Ishikawa (cell line): ENCODE data around the gene G6PC2.

ENCODE experiments used
- CREB1 ChIP-seq: IDR thresholded peaks from 2 replicates; pipeline ENCODE4 v1.6.1; 2012; ENCODE audit warnings: low read depth
- EP300 ChIP-seq: IDR thresholded peaks from 2 replicates; pipeline ENCODE4 v1.6.1; 2012; ENCODE audit warnings: borderline replicate concordance

- TF ChIP-seq EP300 (no peak), CREB1 (no peak)
Observed at GRCh38 chr2:168874368-168875054, 26.6 kb upstream of the G6PC2 start.
